ENCODE measurements around the gene PCBP1. TPM values are rescaled to one million over a fixed set of nuclear protein-coding genes. Genes with fewer than 3 reads are reported as not detected.

PCBP1 gene
- total and polyA plus RNA-seq, 9 of the 15 experiments (the other 6 are each of a cell fraction or from before 2014, with no cell fraction given): 19.2 to 407 (median 78.1) TPM

GRCh38 chr2:70113359-70114070 is 26.2 kb downstream of the PCBP1 start (continued):
- TF ChIP-seq RBM25 (IDR thresholded peaks at IDR 0.05; ENCODE audit: low read depth, low read length, severe bottlenecking): no peak

- no TSS peak for BruUV-seq (replicated peaks)
- intact Hi-C loops (cut with micrococcal nuclease) (no loop called here), in situ Hi-C loops (cut with MboI) (no loop called here)
- Histone ChIP-seq H3K27me3 (ENCODE audit: control insufficient read depth in 2 of 2, insufficient read depth in 2 of 2, low read length in 2 of 2) (no peaks in the 10 kb centered on the region), H3K9ac (ENCODE audit: insufficient read depth in 1 of 2, low read depth in 2 of 2, low read length in 2 of 2) (peak overlapping the region; percentile 48 to 74; a peak in 3 of 4 replicates), H3K9me3 (replicated peaks; ENCODE audit: control insufficient read depth, insufficient read depth, low read depth, low read length) (no peaks in the 10 kb centered on the region), H3K4me2 (ENCODE audit: insufficient read depth, low read length) (peak overlapping the region; percentile 50), H3K4me1 (replicated peaks in 1 of 2; ENCODE audit: control insufficient read depth in 2 of 2, insufficient read depth in 2 of 2, low read length in 2 of 2) (peaks cover 31 to 50% of the 10 kb centered on the region in 2 experiments), H3K9me1 (ENCODE audit: control insufficient read depth, insufficient read depth, low read length) (no peaks in the 10 kb centered on the region), H3K36me3 (ENCODE audit: control insufficient read depth, insufficient read depth, low read length) (no peaks in the 10 kb centered on the region), H2AFZ (ENCODE audit: low read depth, low read length) (peak overlapping the region; percentile 86), H4K20me1 (replicated peaks; ENCODE audit: control insufficient read depth, insufficient read depth, low read length) (no peaks in the 10 kb centered on the region), H3K4me3 (no peak overlapping the region), H3K27ac (ENCODE audit: extremely low read depth, low read depth, low read length) (peak overlapping the region; percentile 20), H3K79me2 (ENCODE audit: control insufficient read depth, insufficient read depth, low read length) (no peaks in the 10 kb centered on the region)
- FAIRE-seq: no peak
- ATAC-seq: peak; percentile 40
- peak in 2 of 4 experiments; percentile 25 to 41 for DNase-seq (ENCODE audit: extremely low read depth in 1 of 4, low spot score in 3 of 4)
- ChIA-PET POLR2A (interaction anchor here (0.6 to 3.2 kb wide), 14 partner anchors 8 to 201 kb away, joined by 3 to 16 read pairs (median 4); partner anchors contain the start of gene MXD1), CTCF (ENCODE audit: low intra/inter-chr PET ratio) (no interaction called here)
- WGBS (ENCODE audit: insufficient coverage, low coverage, missing lambda C conversion rate): 31% methylated on average over 8 of the region's 8 CpGs
- TF ChIP-seq RBM25 (IDR thresholded peaks at IDR 0.05; ENCODE audit: low read depth, low read length, severe bottlenecking): no peak
- no peak for TF ChIP-seq TAF7 (tag; IDR thresholded peaks at IDR 0.05)
- no peak for TF ChIP-seq CREB3 (tag; conservative IDR thresholded peaks at IDR 0.05; ENCODE audit: low read depth)
- TF ChIP-seq ZNF740 (CRISPR knock-in tag; IDR thresholded peaks at IDR 0.05): no peak
- TF ChIP-seq ZNF740 (tag; IDR thresholded peaks at IDR 0.05): 0 out of 4 replicates have a peak, but pooled peaks of 1 of the 2 experiments have one; percentile 32
- TF ChIP-seq MAFG (tag; conservative IDR thresholded peaks at IDR 0.05): no peak
- peak; percentile 35; the same call in 1 of the 2 replicates for TF ChIP-seq CUX1 (CRISPR knock-in tag; IDR thresholded peaks at IDR 0.05)
- TF ChIP-seq DMBX1 (CRISPR knock-in tag; IDR thresholded peaks at IDR 0.05; ENCODE audit: borderline replicate concordance): 0 out of 2 replicates have a peak, but pooled peaks have one; percentile 33
- no peak for TF ChIP-seq HDAC8 (tag; IDR thresholded peaks at IDR 0.05)
- no peak for TF ChIP-seq ZNF347 (CRISPR knock-in tag; IDR thresholded peaks at IDR 0.05; ENCODE audit: low read depth)
Observed at GRCh38 chr2:70115646-70116442, 28.6 kb downstream of the PCBP1 start.

Data from K562 (cell line).